Stimulated activated CD4-positive, alpha-beta T cell treated with anti-CD3 and anti-CD28 coated beads, Interleukin-2, amount 100 ng/mL, for 4 hours (primary cell): ENCODE data around the gene ZNF683.
"Not testable (repeated sequence)": the region's sequence is repeated elsewhere in the genome, so short reads cannot be mapped to it uniquely, and the experiment has no call there.

Experiments
- DNase-seq: peaks from one replicate; pipeline ENCODE4 v3.0.0-alpha.2; 2020; ENCODE audit warnings: low read depth

Gene ZNF683

GRCh38 chr1:26372611-26373010 lies at the start of gene ZNF683:
TSS of gene ZNF683 (minus strand) at chr1:26372750. CDS start at chr1:26368571, 4,179 bp downstream.
- not testable (repeated sequence) for DNase-seq

DNA sequence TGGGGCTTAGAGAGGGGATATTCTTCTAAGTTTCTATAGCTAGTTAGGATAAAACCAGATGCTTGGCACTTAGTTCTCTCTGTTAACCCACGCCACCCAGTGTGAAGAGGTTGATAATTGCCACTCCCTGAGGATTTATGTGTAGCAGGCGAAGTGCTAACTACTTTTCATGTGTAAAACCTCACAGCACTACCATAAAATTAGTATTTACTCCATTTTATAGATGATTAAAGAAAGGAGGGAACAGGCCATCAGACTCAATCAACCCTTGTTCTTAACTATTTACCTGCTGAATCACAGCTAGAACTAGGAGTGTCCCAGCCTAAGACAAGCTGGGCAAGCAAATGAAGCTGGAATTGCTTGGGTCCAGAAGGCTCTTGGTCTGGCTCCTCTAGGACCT lies 46.9 kb upstream of the ZNF683 start:
- no peak for DNase-seq

- no peak for DNase-seq
These were observed 46.4 kb upstream of the ZNF683 start for GRCh38 chr1:26418865-26419349.

GRCh38 chr1:26417111-26417759 lies 44.7 kb upstream of the ZNF683 start:
- peak; percentile 79 for DNase-seq

DNA sequence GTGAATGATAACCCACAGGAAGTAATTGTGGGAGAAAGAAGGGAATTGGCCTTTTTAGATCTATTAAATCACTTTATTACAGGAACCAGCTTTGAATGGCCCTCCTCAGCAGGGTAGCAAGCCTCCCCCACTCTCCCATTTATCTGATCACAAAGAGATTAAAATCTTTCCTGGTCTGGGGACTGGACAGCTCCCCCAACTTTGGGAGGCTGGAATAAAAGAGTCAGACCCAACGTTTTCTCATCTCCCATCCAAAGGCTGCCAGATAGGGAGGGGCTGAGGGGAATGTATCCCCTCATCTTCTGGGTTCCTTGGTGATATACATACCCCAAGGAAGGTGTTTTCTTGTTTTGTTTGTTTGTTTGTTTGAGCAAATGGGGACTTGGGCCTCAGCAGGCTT lies 40.5 kb upstream of the ZNF683 start:
- no peak for DNase-seq

DNA sequence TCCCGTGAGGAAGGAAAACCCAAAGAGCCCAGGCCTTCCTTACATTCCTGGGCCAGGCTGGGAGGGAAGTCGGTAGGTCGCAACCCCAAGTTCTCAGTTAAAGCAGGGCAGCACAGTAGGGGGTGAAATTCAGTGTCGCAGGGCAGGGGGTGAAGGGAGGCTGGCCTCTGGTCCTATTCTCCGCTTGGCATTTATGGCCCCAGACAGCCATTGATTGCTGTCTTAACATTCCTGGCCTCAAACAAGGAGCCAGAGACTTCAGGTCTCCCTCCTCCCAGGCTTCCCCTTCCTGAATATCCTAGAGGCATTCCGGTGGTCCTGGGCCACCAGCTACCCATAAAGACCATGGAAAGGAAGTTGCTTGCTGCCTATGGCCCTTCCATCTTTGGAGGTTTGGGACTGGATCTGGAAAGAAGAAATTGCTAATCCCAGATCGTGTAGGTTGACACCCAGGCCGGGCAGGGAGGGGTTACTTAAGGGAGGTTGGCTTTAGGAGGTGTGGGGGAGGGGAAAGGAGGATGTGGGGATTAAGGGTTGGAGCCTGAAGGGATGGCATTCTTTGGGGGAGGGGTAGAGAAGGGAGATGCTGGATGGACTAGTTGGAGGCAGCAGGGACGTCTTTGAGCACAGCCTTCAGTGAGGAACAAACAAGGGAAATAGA lies 39.8 kb upstream of the ZNF683 start:
- DNase-seq: no peak

DNA sequence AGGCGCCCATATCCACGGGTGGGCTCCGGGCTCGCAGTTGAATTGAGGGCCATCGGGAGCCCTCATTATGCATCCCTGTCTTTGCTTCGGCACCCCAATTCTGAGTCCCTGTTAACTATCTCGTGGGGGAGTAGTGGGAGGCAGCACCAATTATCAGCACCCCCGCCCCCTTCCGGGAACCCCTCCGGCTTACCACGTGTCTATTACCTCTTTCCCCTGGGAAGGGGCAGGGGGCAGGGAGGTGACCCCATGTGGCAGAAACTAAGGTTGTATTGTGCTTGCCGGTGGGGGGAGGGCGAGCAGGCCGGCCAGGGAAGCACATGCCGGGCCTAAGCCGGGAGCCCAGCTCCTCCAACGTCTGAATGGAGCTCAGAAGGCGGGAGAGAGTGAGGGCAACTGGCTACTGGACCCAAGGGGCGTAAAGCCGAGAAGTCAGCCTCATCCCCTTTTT lies 39.1 kb upstream of the ZNF683 start:
- DNase-seq: no peak

DNA sequence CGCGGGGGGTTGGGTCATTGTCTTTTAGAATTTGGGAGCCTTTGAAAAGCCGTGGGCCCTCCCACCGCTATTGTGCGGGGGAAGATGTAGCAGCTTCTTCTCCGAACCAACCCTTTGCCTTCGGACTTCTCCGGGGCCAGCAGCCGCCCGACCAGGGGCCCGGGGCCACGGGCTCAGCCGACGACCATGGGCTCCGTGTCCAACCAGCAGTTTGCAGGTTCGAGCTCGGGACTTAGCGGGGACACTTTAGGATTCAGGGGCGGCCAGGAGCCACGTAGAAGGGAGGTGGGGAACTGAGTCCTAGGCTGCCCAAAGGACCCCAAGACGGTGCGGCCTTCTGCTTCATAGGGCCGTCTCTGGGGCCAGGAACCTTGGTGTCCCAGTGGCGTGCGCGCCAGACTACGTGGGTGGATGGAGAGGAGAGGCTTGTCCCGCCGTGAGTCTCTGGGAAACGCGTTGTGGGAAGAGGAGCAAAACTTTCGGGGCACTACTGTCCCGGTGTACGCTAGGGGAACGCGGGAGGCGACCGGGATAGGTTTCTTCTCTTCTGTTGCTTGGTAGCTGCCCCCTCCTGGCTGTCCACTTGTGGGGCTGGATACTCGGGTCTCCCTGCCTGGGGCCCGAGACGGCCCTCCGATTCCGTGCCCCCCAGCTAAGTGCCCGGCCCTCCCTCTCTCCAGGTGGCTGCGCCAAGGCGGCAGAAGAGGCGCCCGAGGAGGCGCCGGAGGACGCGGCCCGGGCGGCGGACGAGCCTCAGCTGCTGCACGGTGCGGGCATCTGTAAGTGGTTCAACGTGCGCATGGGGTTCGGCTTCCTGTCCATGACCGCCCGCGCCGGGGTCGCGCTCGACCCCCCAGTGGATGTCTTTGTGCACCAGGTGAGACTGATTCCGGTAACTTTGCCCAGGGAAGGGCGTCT lies 38.4 kb upstream of the ZNF683 start, which contains the start of gene LIN28A:
Gene LIN28A, plus strand, starts transcription at position 112 of the 918 bp plus-strand sequence. Its CDS starts 75 bp downstream, at position 187.
- no peak for DNase-seq

DNA sequence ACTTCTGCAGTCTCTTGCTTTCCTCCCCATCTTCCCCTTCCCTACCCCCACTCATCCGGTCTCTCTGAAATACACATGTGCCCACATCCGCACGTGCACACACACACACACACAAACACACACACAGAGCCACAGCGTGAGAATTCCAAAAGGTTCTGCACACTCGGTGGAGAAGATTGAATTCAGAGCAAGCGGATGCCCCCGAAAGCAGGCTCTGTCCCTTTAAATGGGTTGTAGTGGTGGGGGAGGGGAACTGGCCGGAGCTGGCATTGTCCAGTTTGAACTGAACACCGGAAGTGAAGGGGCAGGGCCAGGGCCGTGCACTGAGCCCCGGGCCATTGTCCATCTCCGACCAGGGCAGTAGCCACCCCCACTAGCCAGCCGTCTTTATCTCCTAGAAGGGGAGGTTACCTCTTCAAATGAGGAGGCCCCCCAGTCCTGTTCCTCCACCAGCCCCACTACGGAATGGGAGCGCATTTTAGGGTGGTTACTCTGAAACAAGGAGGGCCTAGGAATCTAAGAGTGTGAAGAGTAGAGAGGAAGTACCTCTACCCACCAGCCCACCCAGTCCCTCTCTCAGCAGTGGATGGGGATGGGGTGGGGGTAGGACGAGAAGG lies 36.7 kb upstream of the ZNF683 start:
- DNase-seq: no peak

- peak; percentile 62 for DNase-seq
These were observed 36.1 kb upstream of the ZNF683 start for GRCh38 chr1:26408604-26409003.

DNA sequence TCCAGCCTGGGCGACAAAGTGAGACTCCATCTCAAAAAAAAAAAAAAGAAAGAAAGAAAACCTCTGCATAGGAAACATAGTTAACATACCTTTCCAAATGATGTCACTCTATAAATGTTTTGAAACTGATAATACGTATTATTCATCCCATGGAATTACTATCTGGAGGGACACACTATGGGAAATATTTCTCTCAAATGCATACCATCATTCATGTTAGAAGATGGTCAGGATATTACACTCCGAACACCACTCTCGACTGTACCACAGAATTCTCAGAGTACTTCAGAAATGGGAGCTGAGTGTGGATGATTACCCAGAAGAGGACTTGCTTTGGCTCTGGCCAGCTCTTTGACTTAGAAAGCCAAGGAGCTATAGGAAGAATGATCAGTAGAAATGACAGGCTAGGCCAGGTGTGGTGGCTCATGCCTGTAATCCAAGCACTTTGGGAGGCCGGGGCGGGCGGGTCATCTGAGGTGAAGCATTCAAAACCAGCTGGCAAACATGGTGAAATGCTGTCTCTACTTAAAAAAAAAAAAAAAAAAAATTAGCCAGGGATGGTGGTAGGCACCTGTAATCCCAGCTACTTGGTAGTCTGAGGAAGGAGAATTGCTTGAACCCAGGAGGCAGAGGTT lies 32.8 kb upstream of the ZNF683 start:
- no peak for DNase-seq

DNA sequence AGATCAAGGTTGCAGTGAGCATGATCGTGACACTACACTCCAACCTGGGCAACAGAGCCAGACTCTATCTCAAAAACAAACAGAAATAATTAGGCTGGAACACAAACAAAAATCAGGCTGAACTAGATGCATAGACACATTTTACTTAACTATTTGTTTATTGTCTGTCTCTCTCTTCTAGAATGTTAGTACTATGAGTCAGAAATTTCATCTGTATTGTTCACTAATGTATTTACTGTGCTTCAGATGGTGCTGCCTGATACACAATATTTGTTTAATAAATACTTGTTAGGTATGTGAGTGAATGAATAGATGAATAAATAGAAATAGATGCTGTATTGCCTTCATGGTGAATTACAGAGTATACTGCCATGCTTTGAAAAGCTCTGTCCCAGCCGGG lies 32.1 kb upstream of the ZNF683 start:
- DNase-seq: no peak

GRCh38 chr1:26403656-26404055 lies 31.1 kb upstream of the ZNF683 start:
- no peak for DNase-seq

- no peak for DNase-seq
These were observed 29.3 kb upstream of the ZNF683 start for GRCh38 chr1:26401891-26402290.

- no peak for DNase-seq
These were observed 26.5 kb upstream of the ZNF683 start for GRCh38 chr1:26399034-26399433.

DNA sequence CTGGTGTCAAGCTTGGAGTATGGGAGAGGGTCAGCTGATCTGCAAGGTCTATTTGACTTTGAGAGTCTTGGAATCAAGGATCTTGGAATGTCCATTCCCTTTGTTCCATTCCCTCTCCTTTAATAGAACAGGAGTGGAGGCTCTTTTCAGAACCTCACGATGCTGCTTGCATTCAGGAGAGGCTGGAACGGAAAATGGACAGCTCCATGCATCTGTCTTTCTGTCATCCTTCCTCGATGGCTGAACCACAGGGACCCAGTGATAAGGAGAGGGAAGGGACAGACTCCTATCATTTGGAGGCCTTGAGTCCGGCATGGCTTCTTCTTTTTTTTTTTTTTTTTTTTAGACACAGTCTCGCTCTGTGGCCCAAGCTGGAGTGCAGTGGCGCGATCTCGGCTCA lies 23.2 kb upstream of the ZNF683 start:
- no peak for DNase-seq

GRCh38 chr1:26391450-26391849 lies 18.9 kb upstream of the ZNF683 start:
- no peak for DNase-seq

DNA sequence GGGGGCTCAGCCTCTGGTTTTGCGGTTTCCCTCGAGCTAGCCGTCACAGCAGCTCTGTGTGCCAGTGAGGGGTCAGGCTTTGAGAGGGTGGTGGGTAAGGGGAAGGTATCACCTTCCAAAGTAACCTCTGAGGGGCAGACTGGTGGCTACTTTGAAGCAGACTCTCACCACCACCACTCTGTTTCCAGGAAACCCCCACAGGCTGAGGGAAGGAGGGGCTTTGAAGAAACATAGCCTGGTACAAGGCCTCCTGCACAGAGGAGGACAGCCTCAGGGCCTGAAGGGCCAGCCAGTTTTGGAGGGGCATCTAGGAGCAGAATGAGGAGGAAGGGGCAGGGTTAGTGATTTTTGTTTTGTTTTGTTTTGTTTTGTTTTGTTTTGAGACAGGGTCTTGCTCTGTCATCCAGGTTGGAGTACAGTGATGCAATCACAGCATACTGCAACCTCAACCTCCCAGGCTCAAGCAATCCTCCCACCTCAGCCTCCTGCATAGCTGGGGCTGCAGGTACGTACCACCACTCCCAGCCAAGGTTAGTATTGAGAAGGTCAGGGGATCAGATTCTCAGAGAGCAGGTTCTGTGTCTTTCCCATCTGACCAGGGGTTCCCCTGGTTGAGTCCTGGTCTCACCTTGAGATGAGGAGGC lies 17.2 kb upstream of the ZNF683 start:
- no peak for DNase-seq

GRCh38 chr1:26388791-26389445 lies 16.4 kb upstream of the ZNF683 start:
- no peak for DNase-seq

DNA sequence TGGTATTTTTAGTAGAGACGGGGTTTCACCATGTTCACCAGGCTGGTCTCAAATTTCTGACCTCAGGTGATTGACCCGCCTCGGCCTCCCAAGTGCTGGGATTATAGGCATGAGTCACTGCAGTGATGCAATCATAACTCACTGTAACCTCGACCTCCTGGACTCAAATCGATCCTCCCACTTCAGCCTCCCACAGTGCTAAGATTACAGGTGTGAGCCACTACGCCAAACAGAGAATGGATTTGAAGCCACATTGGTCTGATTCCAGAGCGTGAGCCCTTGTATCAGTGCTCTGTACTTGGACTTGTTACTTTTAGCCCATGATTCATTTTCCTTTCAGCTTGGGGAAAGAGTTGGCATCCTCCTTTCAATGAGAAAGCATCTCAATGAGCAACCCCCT lies 14.9 kb upstream of the ZNF683 start:
- no peak for DNase-seq
